Keratinocyte (primary cell): ENCODE data around the gene PSD2. TPM values are rescaled to one million over a fixed set of nuclear protein-coding genes. Genes with fewer than 3 reads are reported as not detected.

ENCODE experiments used
- DNase-seq: peaks from one replicate; pipeline ENCODE4 v3.0.0-alpha.2; 2011; ENCODE audit warnings: low read depth, missing footprints, low spot score
- FAIRE-seq: peaks from 2 replicates; lab custom pipeline; 2011; peaks lifted over from hg19 to GRCh38; lab: Jason Lieb, UNC
- H2AFZ ChIP-seq: 2 replicates; pipeline ENCODE4 v1.6.0; 2012; ENCODE audit warnings: low read length, control low read depth, inconsistent platforms; ENCODE audit not compliant: control insufficient read depth
- H3K27ac ChIP-seq: 2 replicates; pipeline ENCODE4 v1.5.1; 2011; ENCODE audit warnings: low read length; ENCODE audit not compliant: control insufficient read depth, insufficient read depth
- H3K27me3 ChIP-seq: 3 replicates; pipeline ENCODE4 v1.6.0; 2011; ENCODE audit warnings: low read length; ENCODE audit not compliant: control insufficient read depth, insufficient read depth; ENCODE audit errors: extremely low read depth
- H3K36me3 ChIP-seq, 2 experiments: 2 replicates in 1 of 2; 3 replicates in 1 of 2; pipeline ENCODE4 v1.5.1; 2011; ENCODE audit warnings: low read length in 2 of 2, mild to moderate bottlenecking in 1 of 2; ENCODE audit not compliant: control insufficient read depth in 2 of 2, insufficient read depth in 2 of 2; ENCODE audit errors: extremely low read depth in 1 of 2
- H3K4me1 ChIP-seq: 3 replicates; pipeline ENCODE4 v1.5.1; 2011; ENCODE audit warnings: low read length; ENCODE audit not compliant: control insufficient read depth, insufficient read depth; ENCODE audit errors: extremely low read depth
- H3K4me2 ChIP-seq: 3 replicates; pipeline ENCODE4 v1.6.0; 2011; ENCODE audit warnings: low read depth, low read length; ENCODE audit not compliant: control insufficient read depth, insufficient read depth; ENCODE audit errors: extremely low read depth
- H3K4me3 ChIP-seq, 3 experiments: fragments of 200-600 bp in 1 of 3; sonication (generic) in 1 of 3; 2 replicates in 2 of 3; 3 replicates in 1 of 3; pipeline ENCODE4 v1.5.1; 2011 to 2016; ENCODE audit warnings: low read length in 3 of 3, mild to moderate bottlenecking in 3 of 3, control low read depth in 2 of 3, inconsistent platforms in 1 of 3, low read depth in 1 of 3, mixed read lengths in 1 of 3, mixed run types in 1 of 3, moderate library complexity in 1 of 3; ENCODE audit not compliant: control insufficient read depth in 2 of 3, insufficient read depth in 2 of 3; ENCODE audit errors: extremely low read depth in 1 of 3
- H3K79me2 ChIP-seq: 2 replicates; pipeline ENCODE4 v1.6.0; 2012; ENCODE audit warnings: low read length; ENCODE audit not compliant: control insufficient read depth, insufficient read depth
- H3K9ac ChIP-seq: 3 replicates; pipeline ENCODE4 v1.6.0; 2011; ENCODE audit warnings: low read length; ENCODE audit not compliant: control insufficient read depth, insufficient read depth; ENCODE audit errors: extremely low read depth
- H3K9me1 ChIP-seq: 3 replicates; pipeline ENCODE4 v1.6.0; 2011; ENCODE audit warnings: low read length; ENCODE audit not compliant: control insufficient read depth, insufficient read depth; ENCODE audit errors: extremely low read depth
- H3K9me3 ChIP-seq: 2 replicates; pipeline ENCODE4 v1.5.1; 2012; ENCODE audit warnings: low read depth, low read length; ENCODE audit not compliant: control insufficient read depth
- H4K20me1 ChIP-seq: 3 replicates; pipeline ENCODE4 v1.6.0; 2011; ENCODE audit warnings: low read length; ENCODE audit not compliant: control insufficient read depth, insufficient read depth; ENCODE audit errors: extremely low read depth
- EZH2 ChIP-seq: IDR thresholded peaks from one replicate; pipeline ENCODE4 v1.6.1; 2012; ENCODE audit warnings: inconsistent platforms, mild to moderate bottlenecking, low read length, moderate library complexity
- dilution Hi-C: fragments of 300-500 bp; cut with MboI; formaldehyde crosslinking; loops from one replicate; pipeline ENCODE4 v1.7.0; 2020; ENCODE audit warnings: low sequenced_read_pairs; ENCODE audit not compliant: extremely low pct_ligation_motif_present
- polyA plus RNA-seq, 5 experiments: library from polyadenylated mRNA; depleted of rRNA in 3 of 5; stranded (reverse) in 3 of 5; stranded (forward) in 1 of 5; unstranded in 1 of 5; fragments of >200 nt; gene quantifications; 1 replicate in 1 of 5; 2 replicates in 3 of 5; 3 replicates in 1 of 5; pipeline versions ENCODE4 v1.2.1 to v1.2.3, GENCODE V29; 2011 to 2012; ENCODE audit warnings: missing spikeins in 2 of 5, low read depth in 1 of 5, low replicate concordance in 1 of 5
- TF ChIP-seq, protein P1 (sequence below), 3 experiments: IDR thresholded peaks in 1 of 3; conservative IDR thresholded peaks in 1 of 3; optimal IDR thresholded peaks in 1 of 3; 2 replicates in 2 of 3; 3 replicates in 1 of 3; pipeline versions ENCODE3 to v1.5.1; 2011; ENCODE audit warnings: low read length in 3 of 3, mild to moderate bottlenecking in 3 of 3, moderate library complexity in 2 of 3, control low read depth in 1 of 3, inconsistent platforms in 1 of 3; ENCODE audit not compliant: insufficient read depth in 2 of 3; ENCODE audit errors: extremely low read depth in 1 of 3

PSD2 gene
- polyA plus RNA-seq, 1 donor (not counting 4 experiments of a cell fraction or from before 2014, with no cell fraction given): not detected

DNA sequence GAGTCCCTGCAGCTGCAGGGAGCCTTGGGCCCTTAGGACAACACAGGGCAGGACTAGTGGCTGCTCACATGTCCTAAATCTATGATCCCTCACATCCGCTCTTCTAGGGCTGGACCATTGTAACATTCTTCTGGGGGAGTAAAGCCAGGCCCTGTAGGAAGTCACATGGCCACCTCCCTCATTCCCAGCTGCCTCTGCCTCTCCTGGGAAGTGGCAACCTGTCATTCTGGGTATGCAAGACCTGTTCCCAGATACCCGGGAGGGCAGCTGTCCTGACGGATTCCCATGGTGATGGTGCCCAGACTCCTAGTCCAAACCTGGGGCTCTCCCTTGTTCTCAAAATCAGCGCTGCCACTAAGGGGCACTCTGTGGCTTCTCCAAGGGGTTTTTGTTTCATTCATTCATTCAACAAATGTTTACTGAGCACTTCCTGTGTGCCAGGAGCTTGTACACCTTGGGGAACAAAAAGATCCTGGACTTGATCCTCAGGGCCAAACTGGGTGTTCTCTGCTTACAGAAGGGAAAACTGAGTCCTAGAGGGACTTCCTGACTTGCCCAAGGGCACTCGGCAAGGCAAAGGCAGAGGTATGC is 85.6 kb downstream of the PSD2 start:
- H2AFZ ChIP-seq: no peak overlapping the region
- FAIRE-seq: no peak

DNA sequence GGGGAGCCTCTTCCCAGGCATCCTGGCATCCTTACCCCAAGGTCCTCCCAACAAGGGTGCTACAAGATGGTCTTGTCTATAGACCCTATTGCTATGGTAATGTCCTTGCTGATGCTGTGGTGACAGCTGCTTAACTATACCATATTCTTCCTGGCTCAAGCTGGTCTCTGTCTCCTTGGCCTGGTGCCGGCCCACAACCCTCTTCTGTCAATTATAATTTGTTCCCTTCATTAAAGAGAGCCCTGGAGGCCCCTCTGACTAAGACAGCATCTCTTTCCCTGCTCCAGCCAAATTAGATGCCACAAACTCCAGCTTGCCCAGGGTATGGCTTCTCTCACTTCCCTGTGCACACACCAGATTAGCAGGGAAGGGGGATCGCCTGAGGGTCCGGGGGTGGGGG is 86.7 kb downstream of the PSD2 start:
- DNase-seq (no peak), FAIRE-seq (no peak)
- no peak overlapping the region for H3K4me2 ChIP-seq
- no peaks in the 10 kb centered on the region for H3K9me1 ChIP-seq
- H3K9me3 ChIP-seq: no peaks in the 10 kb centered on the region
- dilution Hi-C loops: no loop called here
- H3K79me2 ChIP-seq: no peaks in the 10 kb centered on the region
- H3K9ac ChIP-seq: no peak overlapping the region
- H2AFZ ChIP-seq: no peak overlapping the region
- H3K27me3 ChIP-seq: no peaks in the 10 kb centered on the region
- H4K20me1 ChIP-seq: no peaks in the 10 kb centered on the region
- TF ChIP-seq, protein P1, sequence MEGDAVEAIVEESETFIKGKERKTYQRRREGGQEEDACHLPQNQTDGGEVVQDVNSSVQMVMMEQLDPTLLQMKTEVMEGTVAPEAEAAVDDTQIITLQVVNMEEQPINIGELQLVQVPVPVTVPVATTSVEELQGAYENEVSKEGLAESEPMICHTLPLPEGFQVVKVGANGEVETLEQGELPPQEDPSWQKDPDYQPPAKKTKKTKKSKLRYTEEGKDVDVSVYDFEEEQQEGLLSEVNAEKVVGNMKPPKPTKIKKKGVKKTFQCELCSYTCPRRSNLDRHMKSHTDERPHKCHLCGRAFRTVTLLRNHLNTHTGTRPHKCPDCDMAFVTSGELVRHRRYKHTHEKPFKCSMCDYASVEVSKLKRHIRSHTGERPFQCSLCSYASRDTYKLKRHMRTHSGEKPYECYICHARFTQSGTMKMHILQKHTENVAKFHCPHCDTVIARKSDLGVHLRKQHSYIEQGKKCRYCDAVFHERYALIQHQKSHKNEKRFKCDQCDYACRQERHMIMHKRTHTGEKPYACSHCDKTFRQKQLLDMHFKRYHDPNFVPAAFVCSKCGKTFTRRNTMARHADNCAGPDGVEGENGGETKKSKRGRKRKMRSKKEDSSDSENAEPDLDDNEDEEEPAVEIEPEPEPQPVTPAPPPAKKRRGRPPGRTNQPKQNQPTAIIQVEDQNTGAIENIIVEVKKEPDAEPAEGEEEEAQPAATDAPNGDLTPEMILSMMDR (optimal IDR thresholded peaks at IDR 0.05 in 1 of 3, IDR thresholded peaks at IDR 0.05 in 1 of 3, conservative IDR thresholded peaks at IDR 0.05 in 1 of 3; ENCODE audit: extremely low read depth in 1 of 3, insufficient read depth in 2 of 3, low read length in 3 of 3): no peak
- no peak for TF ChIP-seq EZH2
- peaks cover 16% of the 10 kb centered on the region for H3K4me1 ChIP-seq
- no peak overlapping the region for H3K27ac ChIP-seq
- H3K36me3 ChIP-seq: no peaks in the 10 kb centered on the region
- H3K4me3 ChIP-seq: no peak overlapping the region

More for the DNA sequence above, 85.6 kb downstream of the PSD2 start:
- no peaks in the 10 kb centered on the region for H3K36me3 ChIP-seq
- H3K4me1 ChIP-seq: peaks cover 25% of the 10 kb centered on the region
- H3K27ac ChIP-seq: no peak overlapping the region
- H3K79me2 ChIP-seq: no peaks in the 10 kb centered on the region
- H3K4me2 ChIP-seq: no peak overlapping the region
- H4K20me1 ChIP-seq: no peaks in the 10 kb centered on the region
- H3K9me3 ChIP-seq: no peaks in the 10 kb centered on the region
- no peak for DNase-seq
- dilution Hi-C loops: no loop called here
- H3K4me3 ChIP-seq: no peak overlapping the region
- H3K27me3 ChIP-seq: no peaks in the 10 kb centered on the region
- no peaks in the 10 kb centered on the region for H3K9me1 ChIP-seq
- no peak overlapping the region for H3K9ac ChIP-seq
- no peak for TF ChIP-seq EZH2
- TF ChIP-seq, protein P1 (optimal IDR thresholded peaks at IDR 0.05 in 1 of 3, IDR thresholded peaks at IDR 0.05 in 1 of 3, conservative IDR thresholded peaks at IDR 0.05 in 1 of 3; ENCODE audit: extremely low read depth in 1 of 3, insufficient read depth in 2 of 3, low read length in 3 of 3): no peak
